H1 (cell line): ENCODE data around the gene KCNMA1. TPM values are rescaled to one million over a fixed set of nuclear protein-coding genes. Genes with fewer than 3 reads are reported as not detected.

ENCODE experiments used
- EZH2 ChIP-seq: fragments of 200-600 bp; sonication (generic); IDR thresholded peaks from 2 replicates; pipeline ENCODE4 v1.7.1; 2012; ENCODE audit warnings: low read depth, mild to moderate bottlenecking, moderate library complexity, low read length, inconsistent platforms; ENCODE audit not compliant: severe bottlenecking
- HDAC6 ChIP-seq: IDR thresholded peaks from one replicate; pipeline ENCODE4 v1.7.1; 2012; ENCODE audit warnings: low read depth, mild to moderate bottlenecking, inconsistent platforms, low read length, moderate library complexity
- TAF1 ChIP-seq: IDR thresholded peaks from 2 replicates; pipeline ENCODE4 v1.6.1; 2011; ENCODE audit warnings: mild to moderate bottlenecking, low read depth, low read length
- polyA plus RNA-seq, 7 experiments: library from polyadenylated mRNA; depleted of rRNA in 3 of 7; stranded (reverse) in 5 of 7; unstranded in 2 of 7; fragments of >200 nt in 5 of 7; fragments of 200-250 nt in 2 of 7; gene quantifications; 1 replicate in 5 of 7; 2 replicates in 1 of 7; 4 replicates in 1 of 7; pipeline versions ENCODE4 v1.2.1 to v1.2.3, GENCODE V29; 2011 to 2013; ENCODE audit warnings: missing spikeins in 2 of 7, mixed read lengths in 2 of 7
- total RNA-seq: library from RNA; stranded (reverse); fragmentation: NEBNext Ultra II Directional; extraction: Animal tissue kit (Norgen Biotek cat#: 25700); gene quantifications from 2 replicates; pipeline ENCODE4 v1.2.1, GENCODE V29; 2021
- TF ChIP-seq, protein P1 (sequence below): IDR thresholded peaks from 2 replicates; pipeline ENCODE4 v1.6.1; 2012; ENCODE audit warnings: inconsistent platforms

Gene KCNMA1
- total and polyA plus RNA-seq, 2 of the 8 experiments (the other 6 are each of a cell fraction or from before 2014, with no cell fraction given), result 10.2 to 11.1 TPM

DNA sequence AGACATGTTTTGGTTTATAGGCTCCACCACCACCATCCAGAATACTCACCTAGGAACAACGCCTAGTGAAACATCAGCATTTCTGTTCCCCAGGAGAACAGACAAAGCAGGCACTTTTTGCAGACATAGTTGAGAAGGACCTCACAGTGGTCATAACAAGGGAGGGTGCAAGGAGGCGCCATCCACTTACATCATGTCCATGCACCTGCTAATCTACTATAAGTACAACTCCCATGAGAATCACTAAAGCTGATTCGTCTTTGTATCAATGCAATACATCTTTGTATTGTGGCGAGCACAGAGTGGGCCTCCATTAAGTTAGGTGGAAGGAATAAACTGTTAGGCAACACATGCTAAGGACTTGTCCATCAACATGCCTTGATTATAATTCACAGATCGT lies 207.1 kb downstream of the KCNMA1 start (continued):
- TF ChIP-seq, protein P1, sequence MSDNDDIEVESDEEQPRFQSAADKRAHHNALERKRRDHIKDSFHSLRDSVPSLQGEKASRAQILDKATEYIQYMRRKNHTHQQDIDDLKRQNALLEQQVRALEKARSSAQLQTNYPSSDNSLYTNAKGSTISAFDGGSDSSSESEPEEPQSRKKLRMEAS, result no peak
- no peak for TF ChIP-seq TAF1
- TF ChIP-seq HDAC6, result no peak
- no peak for TF ChIP-seq EZH2
